AG04450 (cell line): Measurements from ENCODE around the gene NRM. TPM values are rescaled to one million over a fixed set of nuclear protein-coding genes. Genes with fewer than 3 reads are reported as not detected.

ENCODE experiments used
- CTCF ChIA-PET: fragments of 300-600, 350-600 bp; formaldehyde crosslinking; extraction: SDS; loops from one replicate; lab custom pipeline; 2022; ENCODE audit warnings: antibody characterized with exemption, inconsistent platforms; lab: Charles Lee
- POLR2A ChIA-PET: fragments of 350-600 bp; formaldehyde crosslinking; extraction: SDS; loops from one replicate; lab custom pipeline; 2021; ENCODE audit warnings: antibody characterized with exemption, inconsistent platforms; lab: Yijun Ruan, JAX
- DNase-seq: peaks from one replicate; pipeline ENCODE4 v3.0.0-alpha.2; 2011; ENCODE audit warnings: low read depth, low spot score
- H3K27ac ChIP-seq: one replicate; pipeline ENCODE4 v1.5.1; 2012; ENCODE audit warnings: low read depth, low read length, control low read depth
- H3K27me3 ChIP-seq: one replicate; pipeline ENCODE4 v1.6.0; 2012; ENCODE audit warnings: low read length; ENCODE audit not compliant: control insufficient read depth, insufficient read depth
- H3K4me3 ChIP-seq: 2 replicates; pipeline ENCODE4 v1.5.1; 2011; ENCODE audit warnings: mild to moderate bottlenecking, low read depth, low read length, control low read depth
- H3K9me3 ChIP-seq: 2 replicates; pipeline ENCODE4 v1.5.1; 2012; ENCODE audit warnings: low read length; ENCODE audit not compliant: control insufficient read depth, insufficient read depth
- CTCF ChIP-seq: IDR thresholded peaks from 2 replicates; pipeline ENCODE4 v1.5.1; 2011; ENCODE audit warnings: low read depth, low read length, control low read depth, inconsistent platforms
- polyA plus RNA-seq: library from polyadenylated mRNA; depleted of rRNA; stranded (reverse); fragments of >200 nt; gene quantifications from 2 replicates; pipeline ENCODE4 v1.2.3, GENCODE V29; 2011

Gene NRM
- polyA plus RNA-seq, 1 experiment, result 14.6 TPM

- POLR2A ChIA-PET, result interaction anchor here (0.6 to 2.2 kb wide), 7 partner anchors 8 to 239 kb away, joined by 3 to 20 read pairs (median 4); partner anchors contain the start of genes MDC1 and NRM
- Histone ChIP-seq H3K27me3 (no peaks in the 10 kb centered on the region), H3K27ac (peak overlapping the region; percentile 68), H3K9me3 (no peaks in the 10 kb centered on the region; the same call in 1 of the 2 replicates), H3K4me3 (peak overlapping the region; percentile 92)
- no peak for DNase-seq
- CTCF ChIA-PET, result interaction anchor here (1.6 to 6.6 kb wide), 2 partner anchors 10 to 40 kb away, joined by 11 to 105 read pairs; partner anchors contain the start of genes DHX16 and TUBB
- no peak for TF ChIP-seq CTCF
Observed at GRCh38 chr6:30682143-30683117, 8.4 kb downstream of the NRM start.

- CTCF ChIA-PET, result interaction anchor here (0.7 to 6.6 kb wide), 4 partner anchors 9 to 405 kb away, joined by 3 to 105 read pairs (median 8); partner anchors contain the start of genes DHX16 and TUBB
- no peak for TF ChIP-seq CTCF
- POLR2A ChIA-PET, result interaction anchor here (0.6 to 2.2 kb wide), 4 partner anchors 9 to 240 kb away, joined by 3 to 20 read pairs (median 4); partner anchors contain the start of genes MDC1 and NRM
- Histone ChIP-seq H3K9me3 (no peaks in the 10 kb centered on the region; the same call in 1 of the 2 replicates), H3K27ac (no peak overlapping the region), H3K27me3 (no peaks in the 10 kb centered on the region), H3K4me3 (peak overlapping the region; percentile 92)
- no peak for DNase-seq
Observed at GRCh38 chr6:30681766-30682142, 9.0 kb downstream of the NRM start.

- Histone ChIP-seq H3K9me3 (no peaks in the 10 kb centered on the region; the same call in 1 of the 2 replicates), H3K27ac (peak overlapping the region; percentile 39), H3K4me3 (peak overlapping the region; percentile 45), H3K27me3 (no peaks in the 10 kb centered on the region)
- DNase-seq, result no peak
- CTCF ChIA-PET, result interaction anchor here (0.8 to 6.6 kb wide), 13 partner anchors 11 to 413 kb away, joined by 3 to 105 read pairs (median 7); partner anchors contain the start of genes MDC1, NRM and TUBB
- POLR2A ChIA-PET, result interaction anchor here (0.8 to 2.0 kb wide), 6 partner anchors 8 to 42 kb away, joined by 3 to 18 read pairs (median 4); partner anchors contain the start of genes MDC1 and NRM
- TF ChIP-seq CTCF, result no peak
Observed at GRCh38 chr6:30679765-30680535, 10.8 kb downstream of the NRM start.

GRCh38 chr6:30678964-30679726 lies 11.6 kb downstream of the NRM start:
- CTCF ChIA-PET, result interaction anchor here (0.5 to 6.6 kb wide), 27 partner anchors 8 to 863 kb away, joined by 3 to 105 read pairs (median 4); partner anchors contain the start of genes MDC1, NRM and TUBB
- H3K27ac ChIP-seq, result peak overlapping the region; percentile 39

More at GRCh38 chr6:30678964-30679726, 11.6 kb downstream of the NRM start:
- no peak for DNase-seq
- H3K9me3 ChIP-seq, result no peaks in the 10 kb centered on the region; the same call in 1 of the 2 replicates
- no peaks in the 10 kb centered on the region for H3K27me3 ChIP-seq
- POLR2A ChIA-PET, result interaction anchor here (0.5 to 2.0 kb wide), 10 partner anchors 8 to 90 kb away, joined by 3 to 18 read pairs (median 4); partner anchors contain the start of genes MDC1 and NRM
- peak; percentile 95 for TF ChIP-seq CTCF
- peak overlapping the region; percentile 45 for H3K4me3 ChIP-seq
